CD4-positive, alpha-beta memory T cell (primary cell): Measurements from ENCODE around the gene MAGI1. TPM values are rescaled to one million over a fixed set of nuclear protein-coding genes. Genes with fewer than 3 reads are reported as not detected.

Experiments used
- CTCF ChIA-PET: fragments of 350-600 bp; sonication (Branson Sonifier 250); formaldehyde crosslinking; loops from one replicate; lab custom pipeline; 2021; ENCODE audit warnings: inconsistent platforms; ENCODE audit not compliant: partially characterized antibody; lab: Charles Lee
- POLR2A ChIA-PET: fragments of 350-600 bp; sonication (Branson Sonifier 250); formaldehyde crosslinking; loops from one replicate; lab custom pipeline; 2021; ENCODE audit not compliant: partially characterized antibody; lab: Charles Lee
- DNase-seq, 5 donors: peaks; one replicate each; pipeline versions ENCODE4 v3.0.0 to v3.0.0-alpha.2; 2020 to 2022; ENCODE audit warnings: mixed read lengths in 1 of 5
- H3K27ac ChIP-seq: one replicate; pipeline ENCODE4 v1.7.0; 2013; ENCODE audit warnings: low read depth, low read length
- H3K27me3 ChIP-seq: 2 replicates; pipeline ENCODE4 v1.7.0; 2013; ENCODE audit warnings: mild to moderate bottlenecking, low read length, moderate library complexity; ENCODE audit not compliant: insufficient read depth
- H3K36me3 ChIP-seq: 2 replicates; pipeline ENCODE4 v1.7.0; 2013; ENCODE audit warnings: mild to moderate bottlenecking, low read length, moderate library complexity; ENCODE audit not compliant: insufficient read depth
- H3K4me1 ChIP-seq: 2 replicates; pipeline ENCODE4 v1.7.0; 2013; ENCODE audit warnings: mild to moderate bottlenecking, low read length, moderate library complexity; ENCODE audit not compliant: insufficient read depth
- H3K4me3 ChIP-seq, 2 donors: one replicate each; pipeline ENCODE4 v1.7.0; 2013; ENCODE audit warnings: low read length in 2 of 2, mild to moderate bottlenecking in 1 of 2
- H3K9me3 ChIP-seq, 2 donors: one replicate each; pipeline ENCODE4 v1.7.0; 2013; ENCODE audit warnings: low read length in 2 of 2, control low read depth in 1 of 2; ENCODE audit not compliant: control insufficient read depth in 1 of 2
- H3K27ac Mint-ChIP-seq, 7 donors: one replicate each; pipeline ENCODE4 v1.8.0; 2020 to 2021; ENCODE audit warnings: mixed read lengths in 7 of 7, mild to moderate bottlenecking in 6 of 7, inconsistent platforms in 3 of 7, moderate library complexity in 3 of 7
- H3K27me3 Mint-ChIP-seq, 2 donors: one replicate each; pipeline ENCODE4 v1.8.0; 2020 to 2021; ENCODE audit warnings: mixed read lengths in 2 of 2
- H3K36me3 Mint-ChIP-seq, 2 donors: one replicate each; pipeline ENCODE4 v1.8.0; 2020 to 2021; ENCODE audit warnings: mixed read lengths in 2 of 2, inconsistent platforms in 1 of 2, mild to moderate bottlenecking in 1 of 2
- H3K4me1 Mint-ChIP-seq, 4 donors: one replicate each; pipeline ENCODE4 v1.8.0; 2020 to 2021; ENCODE audit warnings: mixed read lengths in 4 of 4, mild to moderate bottlenecking in 1 of 4
- H3K4me3 Mint-ChIP-seq, 8 donors: one replicate each; pipeline ENCODE4 v1.8.0; 2020 to 2021; ENCODE audit warnings: mixed read lengths in 8 of 8, mild to moderate bottlenecking in 7 of 8, moderate library complexity in 6 of 8, inconsistent platforms in 3 of 8
- H3K9me3 Mint-ChIP-seq, 8 donors: one replicate each; pipeline ENCODE4 v1.8.0; 2020 to 2021; ENCODE audit warnings: mixed read lengths in 8 of 8, mild to moderate bottlenecking in 5 of 8, inconsistent platforms in 3 of 8, moderate library complexity in 1 of 8
- intact Hi-C: fragments of 100-400 bp; cut with micrococcal nuclease; formaldehyde crosslinking; loops from one replicate; pipeline ENCODE4 v1.15.1; 2023
- polyA plus RNA-seq, 2 donors: library from polyadenylated mRNA; unstranded; fragments of 300-500 nt; fragmentation: Illumina TruSeq; gene quantifications; one replicate each; pipeline ENCODE4 v1.2.3, GENCODE V29; 2021
- total RNA-seq, 2 experiments: library from RNA; stranded (reverse); gene quantifications; one replicate each; pipeline ENCODE4 v1.2.3, GENCODE V29; 2021

MAGI1 gene
- total and polyA plus RNA-seq, 4 experiments from 2014 or later, result 0.20 TPM; not detected in 3

DNA sequence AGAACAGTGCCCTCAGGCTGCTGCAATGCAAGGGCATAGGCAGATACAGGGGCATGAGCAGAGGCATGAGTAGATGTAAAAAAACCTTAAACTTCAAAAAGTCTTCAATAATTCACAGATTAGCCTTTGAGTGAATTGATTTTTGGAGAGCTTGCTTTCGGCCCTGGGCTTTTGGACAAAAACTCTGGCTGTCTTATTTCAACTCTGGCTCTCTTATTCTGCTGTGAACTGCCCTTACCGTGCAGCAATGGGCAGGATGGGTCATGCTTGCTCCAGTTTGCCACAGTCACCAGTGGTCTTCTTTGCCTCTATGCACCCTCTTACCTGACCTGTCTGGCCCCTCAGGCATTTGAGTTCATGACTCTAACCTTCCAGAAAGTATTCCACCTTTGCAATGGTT lies 555.7 kb downstream of the MAGI1 start:
- H3K27ac Mint-ChIP-seq, result no peak overlapping the region
- no peaks in the 10 kb centered on the region for H3K36me3 ChIP-seq
- H3K36me3 Mint-ChIP-seq, result no peaks in the 10 kb centered on the region
- intact Hi-C loops, result no loop called here
- no peaks in the 10 kb centered on the region for H3K27me3 ChIP-seq
- H3K9me3 ChIP-seq, result no peaks in the 10 kb centered on the region
- peaks cover 0 to 5% (median 3%) of the 10 kb centered on the region in 8 donors for H3K9me3 Mint-ChIP-seq
- H3K4me1 Mint-ChIP-seq, result no peaks in the 10 kb centered on the region
- H3K4me1 ChIP-seq, result no peaks in the 10 kb centered on the region
- H3K4me3 Mint-ChIP-seq, result no peak overlapping the region
- H3K4me3 ChIP-seq, result no peak overlapping the region
- POLR2A ChIA-PET, result no interaction called here
- no peak for DNase-seq
- no peaks in the 10 kb centered on the region for H3K27me3 Mint-ChIP-seq
- no peak overlapping the region for H3K27ac ChIP-seq
- CTCF ChIA-PET, result no interaction called here

DNA sequence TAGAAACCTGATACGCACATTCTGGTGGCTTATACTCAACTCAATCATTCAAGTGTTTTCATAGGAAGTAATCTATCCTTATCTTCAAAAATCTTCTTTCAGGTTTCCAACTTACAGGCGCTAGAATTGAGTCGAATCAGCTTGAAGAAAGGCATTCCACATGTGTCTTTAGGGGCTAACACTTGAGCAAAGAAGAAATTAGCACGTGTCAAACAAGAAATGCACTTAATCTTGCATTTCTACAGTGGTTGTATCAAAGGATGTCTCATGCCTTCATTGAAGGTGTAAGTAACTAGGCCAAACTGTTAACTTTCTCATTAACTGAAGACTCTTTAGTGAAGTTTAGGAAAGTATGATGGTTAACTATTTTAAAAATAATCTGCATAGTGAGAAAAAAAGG lies 557.6 kb downstream of the MAGI1 start:
- Histone ChIP-seq H3K4me1 (no peaks in the 10 kb centered on the region), H3K27me3 (no peaks in the 10 kb centered on the region), H3K27ac (no peak overlapping the region), H3K36me3 (no peaks in the 10 kb centered on the region), H3K9me3 (no peaks in the 10 kb centered on the region), H3K4me3 (no peak overlapping the region)
- DNase-seq, result no peak
- intact Hi-C loops, result no loop called here
- POLR2A ChIA-PET, result no interaction called here
- H3K4me1 Mint-ChIP-seq, result no peaks in the 10 kb centered on the region
- H3K9me3 Mint-ChIP-seq, result peaks cover 0 to 5% (median 3%) of the 10 kb centered on the region in 8 donors
- H3K27me3 Mint-ChIP-seq, result no peaks in the 10 kb centered on the region
- H3K27ac Mint-ChIP-seq, result no peak overlapping the region
- no peaks in the 10 kb centered on the region for H3K36me3 Mint-ChIP-seq
- H3K4me3 Mint-ChIP-seq, result no peak overlapping the region
- CTCF ChIA-PET, result no interaction called here

DNA sequence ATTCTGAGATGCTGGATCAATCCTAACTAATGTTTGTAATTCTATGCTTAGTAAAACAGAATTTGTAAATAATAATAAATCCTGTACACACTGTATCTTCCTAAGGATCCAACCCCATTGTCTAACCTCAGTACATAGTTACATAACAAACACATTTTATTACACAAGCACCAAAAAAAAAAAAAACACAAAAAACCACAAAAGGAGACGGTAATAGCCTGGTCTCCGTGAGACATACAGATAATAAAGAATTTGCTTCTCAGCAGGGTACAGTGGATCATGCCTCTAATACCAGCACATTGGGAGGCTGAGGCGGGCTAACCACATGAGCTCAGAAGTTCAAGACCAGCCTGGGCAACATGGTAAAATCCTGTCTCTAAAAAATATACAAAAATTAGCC lies 558.7 kb downstream of the MAGI1 start:
- H3K4me3 Mint-ChIP-seq, result no peak overlapping the region
- no peaks in the 10 kb centered on the region for H3K4me1 ChIP-seq
- H3K27me3 ChIP-seq, result no peaks in the 10 kb centered on the region
- H3K4me3 ChIP-seq, result no peak overlapping the region
- H3K9me3 Mint-ChIP-seq, result peaks cover 0 to 5% (median 2%) of the 10 kb centered on the region in 8 donors
- H3K36me3 ChIP-seq, result no peaks in the 10 kb centered on the region
- intact Hi-C loops, result no loop called here
- no peaks in the 10 kb centered on the region for H3K36me3 Mint-ChIP-seq
- no peaks in the 10 kb centered on the region for H3K4me1 Mint-ChIP-seq
- POLR2A ChIA-PET, result no interaction called here
- no peak overlapping the region for H3K27ac Mint-ChIP-seq
- no peaks in the 10 kb centered on the region for H3K9me3 ChIP-seq
- no peak for DNase-seq
- H3K27me3 Mint-ChIP-seq, result no peaks in the 10 kb centered on the region
- no peak overlapping the region for H3K27ac ChIP-seq
- CTCF ChIA-PET, result no interaction called here

DNA sequence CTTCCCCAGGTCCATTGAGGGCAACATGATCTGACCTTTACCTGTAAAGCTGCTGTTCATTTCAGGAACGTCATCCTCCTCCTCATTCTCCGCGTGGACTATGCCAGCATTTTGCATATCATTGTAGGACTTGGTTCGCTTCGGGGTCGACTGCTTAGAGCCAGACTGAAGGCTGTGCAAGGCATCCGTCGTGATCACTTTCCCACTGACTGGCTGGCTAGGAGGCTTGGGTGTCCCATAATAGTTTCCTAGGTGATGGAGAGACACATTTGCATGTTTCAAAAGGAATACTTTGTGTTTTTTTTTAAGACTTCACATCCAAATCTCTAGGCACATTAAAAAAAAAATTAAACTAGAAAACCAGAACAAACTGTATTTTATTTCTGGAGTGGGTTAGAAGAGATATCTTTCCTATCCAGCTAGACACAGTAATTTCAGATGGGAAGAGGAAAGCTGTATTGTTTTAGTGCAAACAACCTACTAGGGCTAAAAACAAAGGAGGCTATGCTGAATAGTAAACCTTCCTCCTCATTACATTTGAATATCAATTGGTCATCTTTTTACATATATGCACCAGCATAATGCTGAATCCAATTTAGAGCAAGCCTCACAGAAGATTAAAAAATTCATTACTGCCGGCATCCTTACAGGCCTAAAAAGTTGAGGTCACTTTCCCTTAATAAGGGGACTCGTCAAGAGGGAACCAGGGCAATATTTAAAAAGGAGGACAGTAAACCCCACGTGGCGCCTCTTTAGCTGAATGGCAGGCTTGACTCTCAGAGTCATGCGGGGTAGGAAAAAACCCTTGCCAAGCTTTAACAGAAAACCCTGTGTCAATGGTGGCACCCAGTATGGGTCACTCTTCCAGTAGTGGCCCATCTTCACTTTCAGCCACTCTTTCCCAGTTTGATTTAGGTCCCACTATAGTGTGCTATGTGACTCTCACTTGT lies 559.9 kb downstream of the MAGI1 start:
- no peak overlapping the region for H3K4me3 ChIP-seq
- H3K9me3 ChIP-seq, result no peaks in the 10 kb centered on the region
- no peak for DNase-seq
- no peaks in the 10 kb centered on the region for H3K4me1 ChIP-seq
- H3K4me1 Mint-ChIP-seq, result no peaks in the 10 kb centered on the region
- H3K27me3 Mint-ChIP-seq, result no peaks in the 10 kb centered on the region
- no peak overlapping the region for H3K27ac ChIP-seq
- no peaks in the 10 kb centered on the region for H3K27me3 ChIP-seq
- intact Hi-C loops, result no loop called here
- ChIA-PET CTCF (no interaction called here), POLR2A (no interaction called here)
- H3K9me3 Mint-ChIP-seq, result peaks cover 0 to 4% (median 2%) of the 10 kb centered on the region in 8 donors
- H3K4me3 Mint-ChIP-seq, result no peak overlapping the region
- no peaks in the 10 kb centered on the region for H3K36me3 Mint-ChIP-seq
- no peaks in the 10 kb centered on the region for H3K36me3 ChIP-seq
- H3K27ac Mint-ChIP-seq, result no peak overlapping the region

DNA sequence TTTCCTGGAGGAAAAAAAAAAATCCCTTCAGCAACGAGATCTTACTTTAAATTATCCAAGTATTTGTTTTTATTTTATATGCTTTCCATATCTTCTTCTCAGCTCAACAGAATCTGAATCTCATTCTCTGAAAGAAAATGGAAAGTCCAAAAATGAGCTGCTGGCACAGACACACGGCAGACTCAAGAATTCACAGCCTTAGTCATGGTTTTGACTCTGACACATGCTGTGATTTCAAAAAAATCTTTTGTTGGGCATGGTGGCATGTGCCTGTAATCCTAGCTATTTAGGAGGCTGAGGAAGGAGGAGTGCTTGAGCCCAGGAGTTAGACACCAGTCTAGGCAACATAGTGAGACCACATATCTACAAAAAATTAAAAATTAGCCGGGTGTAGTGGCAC lies 565.0 kb downstream of the MAGI1 start:
- Mint-ChIP-seq H3K4me1 (no peaks in the 10 kb centered on the region), H3K27ac (no peak overlapping the region), H3K27me3 (no peaks in the 10 kb centered on the region), H3K36me3 (no peaks in the 10 kb centered on the region), H3K4me3 (no peak overlapping the region), H3K9me3 (peaks cover 0 to 10% (median 0%) of the 10 kb centered on the region in 8 donors)
- Histone ChIP-seq H3K9me3 (no peaks in the 10 kb centered on the region), H3K4me3 (no peak overlapping the region), H3K36me3 (no peaks in the 10 kb centered on the region), H3K27ac (no peak overlapping the region), H3K4me1 (no peaks in the 10 kb centered on the region), H3K27me3 (no peaks in the 10 kb centered on the region)
- DNase-seq, result no peak
- ChIA-PET CTCF (interaction anchor here (0.6 kb wide), 1 partner anchor 43 kb away, joined by 3 read pairs; no protein-coding TSS in a partner anchor), POLR2A (no interaction called here)
- intact Hi-C loops, result no loop called here

DNA sequence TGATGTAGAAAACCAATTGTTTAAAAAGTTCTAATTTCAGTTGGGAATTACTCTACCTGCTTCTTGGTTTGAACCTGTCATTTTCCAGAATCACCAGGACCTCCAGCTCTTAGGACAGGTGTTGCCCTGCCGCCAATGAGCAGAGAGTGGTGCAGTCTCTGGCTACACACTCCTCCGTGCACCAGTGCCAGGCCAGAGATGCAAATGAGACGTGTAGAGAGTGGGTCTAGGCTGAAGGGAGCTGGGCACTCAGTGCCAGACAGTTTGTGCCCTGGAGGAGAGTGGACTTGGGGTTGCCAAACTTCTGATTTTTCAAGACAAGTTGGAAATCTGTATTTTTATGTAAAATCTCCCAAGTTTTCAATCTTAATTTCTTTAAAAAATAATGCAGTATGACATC lies 566.2 kb downstream of the MAGI1 start:
- Mint-ChIP-seq H3K27me3 (peaks cover 0 to 1% of the 10 kb centered on the region in 2 donors), H3K4me3 (no peak overlapping the region), H3K27ac (no peak overlapping the region), H3K36me3 (no peaks in the 10 kb centered on the region), H3K4me1 (no peaks in the 10 kb centered on the region), H3K9me3 (peaks cover 0 to 11% (median 3%) of the 10 kb centered on the region in 8 donors)
- intact Hi-C loops, result no loop called here
- Histone ChIP-seq H3K36me3 (no peaks in the 10 kb centered on the region), H3K9me3 (no peaks in the 10 kb centered on the region), H3K27ac (no peak overlapping the region), H3K27me3 (no peaks in the 10 kb centered on the region), H3K4me1 (no peaks in the 10 kb centered on the region), H3K4me3 (no peak overlapping the region)
- no peak for DNase-seq
- ChIA-PET POLR2A (no interaction called here), CTCF (no interaction called here)

DNA sequence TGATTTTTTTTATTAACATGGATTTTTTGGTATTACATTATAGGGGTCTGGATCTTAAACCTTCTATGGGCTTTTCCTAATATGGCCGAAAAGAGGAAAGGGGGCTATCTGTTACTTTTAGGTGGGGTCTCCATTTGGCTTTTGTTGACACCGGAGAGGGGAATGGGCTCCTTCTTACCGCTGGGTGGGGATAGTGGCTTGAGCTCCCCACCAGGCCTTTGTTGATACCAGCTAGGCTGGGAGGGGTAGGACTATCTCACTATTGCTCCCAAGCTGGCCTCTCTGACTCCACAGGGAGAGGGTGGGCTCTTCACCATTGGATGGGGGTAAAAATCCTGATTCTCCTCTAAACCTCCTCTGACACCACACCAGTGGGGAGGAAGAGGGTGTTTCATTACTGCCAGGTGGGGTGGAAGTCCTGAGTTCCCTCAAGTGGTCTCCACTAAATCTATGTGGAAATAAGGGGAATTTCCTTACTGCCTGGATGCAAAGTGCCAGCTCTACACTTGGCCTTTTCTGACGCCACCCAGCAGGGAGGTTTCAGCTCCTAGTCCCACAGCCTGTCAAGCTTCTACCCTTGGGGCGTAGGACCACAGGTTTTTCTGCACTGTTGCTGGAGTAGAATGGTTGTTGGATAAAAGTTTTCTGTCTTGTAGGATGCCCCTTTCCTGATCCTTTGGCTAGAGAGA lies 572.3 kb downstream of the MAGI1 start:
- H3K9me3 Mint-ChIP-seq, result peaks cover 0 to 18% (median 9%) of the 10 kb centered on the region in 8 donors
- Histone ChIP-seq H3K27ac (no peak overlapping the region), H3K9me3 (no peaks in the 10 kb centered on the region), H3K4me1 (no peaks in the 10 kb centered on the region), H3K36me3 (no peaks in the 10 kb centered on the region), H3K27me3 (no peaks in the 10 kb centered on the region), H3K4me3 (no peak overlapping the region)
- POLR2A ChIA-PET, result no interaction called here
- DNase-seq, result no peak
- H3K4me1 Mint-ChIP-seq, result no peaks in the 10 kb centered on the region
- H3K4me3 Mint-ChIP-seq, result no peak overlapping the region
- CTCF ChIA-PET, result no interaction called here
- intact Hi-C loops, result no loop called here
- no peak overlapping the region for H3K27ac Mint-ChIP-seq
- H3K27me3 Mint-ChIP-seq, result peaks cover 0 to 1% of the 10 kb centered on the region in 2 donors
- H3K36me3 Mint-ChIP-seq, result no peaks in the 10 kb centered on the region
